HG03460 (cell line): ENCODE measurements around the gene KCTD13.
"Not testable (repeated sequence)": the region's sequence is repeated elsewhere in the genome, so short reads cannot be mapped to it uniquely, and the experiment has no call there.

ENCODE experiments used
- ATAC-seq: cut with Tn5 transposase; IDR thresholded peaks from one replicate; pipeline ENCODE4 v1.9.1; 2021; ENCODE audit not compliant: unreplicated experiment

KCTD13 gene

DNA sequence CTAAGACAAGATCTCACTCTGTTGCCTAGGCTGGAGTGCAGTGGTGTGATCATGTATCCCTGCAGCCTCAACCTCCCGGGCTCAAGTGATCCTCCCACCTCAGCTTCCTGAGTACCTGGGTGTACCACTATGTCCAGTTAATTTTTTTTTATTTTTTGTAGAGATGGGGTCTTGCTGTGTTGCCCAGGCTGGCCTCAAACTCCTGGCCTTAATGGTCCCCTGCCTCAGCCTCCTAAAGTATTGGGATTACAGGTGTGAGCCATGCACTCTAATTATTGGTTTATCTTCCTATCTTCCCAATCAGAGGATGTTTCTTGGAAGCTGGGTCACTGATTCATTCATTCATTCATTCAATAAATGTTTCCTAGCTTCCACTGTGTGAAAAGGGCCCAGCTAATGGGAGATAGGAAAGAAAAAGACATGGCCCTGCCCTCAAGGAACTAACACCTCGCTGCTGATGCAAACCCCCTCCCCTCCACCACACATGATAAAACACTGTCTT is 17.3 kb downstream of the KCTD13 start:
- no peak for ATAC-seq

DNA sequence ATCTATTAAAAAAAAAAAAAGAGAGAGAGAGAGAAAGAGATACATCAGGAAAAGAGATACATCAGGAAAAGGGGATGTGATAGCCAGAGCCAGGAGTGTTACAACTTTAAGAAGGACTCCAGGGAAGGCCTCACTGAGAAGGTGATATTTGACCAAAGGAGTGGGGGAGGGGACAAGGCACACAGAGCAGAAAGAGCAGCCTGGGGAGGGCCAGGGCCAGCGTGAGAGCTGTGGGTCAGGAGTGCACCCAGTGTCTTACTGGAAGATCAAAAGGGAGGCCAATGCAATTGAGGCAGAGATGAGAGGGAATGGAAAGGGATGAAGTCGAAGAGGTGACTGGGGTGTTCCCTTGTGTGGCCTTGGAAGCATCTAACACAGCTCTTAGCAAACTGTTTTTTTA is 18.1 kb downstream of the KCTD13 start:
- no peak for ATAC-seq

DNA sequence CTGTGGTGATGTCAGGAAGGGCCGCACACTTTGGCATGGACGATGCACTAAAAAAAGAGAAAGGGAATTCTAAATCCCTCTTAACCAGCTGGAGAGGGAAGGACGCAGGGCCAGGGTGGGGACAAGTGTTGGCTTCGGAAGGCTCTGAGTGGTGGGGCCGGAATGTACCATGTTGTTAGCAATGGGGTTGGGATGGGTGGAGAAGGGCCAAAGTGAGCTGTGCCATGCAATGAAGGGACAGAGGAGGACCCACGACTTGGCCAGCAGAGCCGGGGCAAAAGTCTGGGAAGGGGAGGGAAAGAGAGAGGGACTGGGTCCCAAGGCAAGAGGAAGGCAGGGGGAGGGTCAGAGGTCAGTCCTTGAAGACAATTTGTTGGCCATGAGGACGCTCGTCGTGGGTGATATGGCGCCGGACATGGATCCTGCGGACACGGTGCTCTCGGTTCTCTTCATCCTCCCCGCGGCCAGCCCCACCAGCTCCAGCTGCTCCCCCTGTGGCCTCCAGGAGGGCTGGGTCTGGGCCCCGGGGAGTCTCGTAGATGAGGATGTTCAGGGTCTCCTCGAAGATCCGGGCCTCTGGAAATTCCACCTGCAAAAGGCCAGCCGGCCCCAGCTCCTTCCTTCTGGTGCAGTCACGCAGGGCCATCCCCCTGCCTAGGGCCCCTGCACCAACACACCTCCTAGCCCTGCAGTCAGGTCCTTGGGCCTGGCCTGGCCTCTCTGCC is 19.3 kb downstream of the KCTD13 start:
- no peak for ATAC-seq

DNA sequence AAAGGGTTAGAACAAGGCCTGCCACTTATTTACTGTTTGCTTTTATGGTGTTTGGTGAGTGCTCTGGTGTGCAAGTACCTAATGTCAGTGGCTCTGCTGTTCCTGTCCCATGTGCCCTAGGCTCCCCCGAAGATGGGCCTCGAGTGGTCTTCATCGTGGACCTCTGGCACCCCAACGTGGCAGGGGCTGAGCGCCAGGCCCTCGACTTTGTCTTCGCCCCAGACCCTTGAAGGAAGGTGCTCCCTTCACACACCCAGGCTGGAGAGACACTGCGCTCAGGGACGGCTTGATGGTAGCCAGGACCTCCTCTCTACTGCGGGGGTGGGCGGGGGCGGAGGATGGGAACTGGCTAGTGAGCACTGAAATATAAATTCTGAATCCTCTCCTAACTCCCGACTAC is 20.4 kb downstream of the KCTD13 start:
- ATAC-seq, result no peak

DNA sequence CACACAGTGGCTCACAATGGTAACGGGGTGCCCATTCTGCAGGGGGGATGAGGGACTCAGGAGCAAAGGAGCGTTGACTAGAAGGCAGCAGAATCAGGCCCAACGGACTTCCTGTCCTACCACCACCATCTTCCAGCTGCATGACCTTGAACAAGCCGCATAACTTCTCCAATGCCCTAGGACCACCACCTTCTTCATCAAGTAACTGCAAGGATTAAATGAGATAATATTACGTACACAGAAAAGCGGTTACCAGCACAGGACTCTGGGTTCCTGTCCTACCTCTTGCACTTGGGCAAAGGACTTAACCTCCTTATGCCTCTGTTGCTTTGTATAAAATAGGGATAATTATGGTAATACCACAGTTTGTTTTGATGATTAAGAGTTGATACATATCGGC is 21.1 kb downstream of the KCTD13 start:
- ATAC-seq, result no peak

DNA sequence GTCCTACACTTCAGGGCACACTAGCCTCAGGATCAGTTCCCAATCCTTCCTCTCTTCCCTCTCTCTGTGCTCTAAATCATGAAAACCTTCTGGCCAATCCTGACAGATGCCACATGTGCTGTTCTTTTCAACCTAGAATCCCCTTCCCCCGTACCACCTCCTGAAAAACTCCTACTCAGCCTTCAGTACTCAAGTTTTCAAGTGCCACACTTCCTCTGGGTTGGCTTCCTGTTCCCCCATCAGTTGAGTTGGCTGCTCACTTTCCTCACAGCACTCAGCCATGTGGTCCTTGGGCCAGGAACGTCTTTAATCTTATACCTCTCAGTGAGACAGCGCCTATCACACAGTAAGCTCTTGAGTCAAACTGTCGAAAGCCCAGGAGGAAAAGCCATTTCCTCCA is 22.4 kb downstream of the KCTD13 start:
- no peak for ATAC-seq

DNA sequence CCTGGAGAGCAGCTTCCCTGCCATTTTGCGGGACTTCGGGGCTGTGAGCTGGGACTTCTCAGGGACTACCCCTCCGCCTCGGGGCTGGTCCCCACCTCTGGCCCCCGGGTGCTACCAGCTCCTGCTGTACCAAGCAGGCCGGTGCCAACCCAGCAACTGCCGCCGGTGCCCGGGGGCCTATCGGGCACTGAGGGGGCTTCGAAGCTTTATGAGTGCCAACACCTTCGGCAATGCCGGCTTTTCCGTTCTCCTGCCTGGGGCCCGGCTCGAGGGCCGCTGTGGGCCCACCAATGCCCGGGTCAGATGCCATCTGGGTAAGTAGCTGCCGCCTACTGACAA is 24.4 kb downstream of the KCTD13 start:
- no peak for ATAC-seq

DNA sequence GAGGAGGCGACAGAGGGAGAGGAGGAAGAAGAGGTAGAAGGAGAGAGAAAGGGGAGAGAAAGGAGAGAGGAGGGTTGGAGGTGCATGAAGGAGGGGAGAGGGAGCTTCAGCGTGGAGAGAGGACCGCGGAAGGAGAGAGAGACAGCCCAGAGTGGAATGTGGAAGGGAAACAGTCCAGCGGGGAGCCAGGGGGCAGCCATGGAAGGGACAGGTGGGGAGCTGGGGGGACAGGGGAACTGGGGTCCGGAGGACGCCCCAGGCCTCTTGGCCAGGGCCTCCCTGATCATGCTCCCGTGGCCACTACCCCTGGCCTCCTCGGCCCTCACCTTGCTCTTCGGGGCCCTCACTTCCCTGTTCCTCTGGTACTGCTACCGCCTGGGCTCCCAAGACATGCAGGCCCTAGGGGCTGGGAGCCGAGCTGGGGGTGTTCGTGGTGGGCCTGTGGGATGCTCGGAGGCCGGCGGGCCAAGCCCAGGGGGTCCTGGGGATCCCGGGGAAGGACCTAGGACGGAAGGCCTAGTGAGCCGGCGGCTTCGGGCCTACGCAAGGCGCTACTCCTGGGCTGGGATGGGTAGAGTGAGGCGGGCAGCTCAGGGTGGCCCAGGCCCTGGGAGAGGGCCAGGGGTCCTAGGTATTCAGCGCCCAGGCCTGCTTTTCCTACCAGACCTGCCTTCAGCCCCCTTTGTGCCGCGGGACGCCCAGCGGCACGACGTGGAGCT is 25.0 kb downstream of the KCTD13 start:
- ATAC-seq, result no peak

DNA sequence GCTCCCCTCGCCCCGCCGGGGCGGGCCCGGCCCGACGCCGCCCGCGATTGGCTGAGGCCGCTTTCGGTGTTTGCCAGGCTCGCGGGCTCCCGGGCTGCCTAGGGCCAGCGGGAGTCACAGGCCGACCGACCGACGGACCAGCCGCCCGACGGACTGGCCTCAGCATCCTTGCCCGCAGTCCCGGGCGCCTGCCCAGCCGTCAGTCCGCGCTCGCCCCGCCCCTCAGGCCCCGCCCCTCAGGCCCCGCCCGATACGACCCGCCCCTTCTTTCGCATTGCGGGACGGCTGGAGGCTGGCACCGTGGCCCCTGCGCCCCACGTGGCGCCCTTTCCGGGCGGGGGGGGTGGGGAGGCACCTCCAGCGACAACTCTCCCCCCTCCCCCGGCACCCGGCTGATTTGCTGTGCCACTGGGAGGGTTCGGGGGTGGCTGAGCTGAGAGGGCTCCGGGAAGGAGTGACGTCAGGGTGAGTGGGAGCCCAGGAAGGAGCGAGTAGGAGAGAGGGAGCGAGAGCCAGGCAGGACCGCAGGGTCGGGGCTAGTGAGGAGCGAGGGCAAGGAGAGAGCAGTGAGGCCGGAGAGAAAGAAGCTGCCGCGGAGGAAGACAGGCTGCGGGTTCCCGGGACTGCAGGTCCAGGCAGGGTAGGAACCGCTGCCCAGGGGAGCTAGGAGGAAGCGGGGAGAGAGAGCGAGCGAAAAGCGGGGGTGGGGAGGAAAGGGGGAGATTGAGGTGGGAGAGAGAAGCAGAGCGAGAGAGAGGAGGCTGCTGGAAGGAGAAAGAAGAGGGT is 25.7 kb downstream of the KCTD13 start, which contains the start of gene ASPHD1:
Gene ASPHD1, plus strand, starts transcription at position 387 of the 786 bp plus-strand sequence. CDS start 484 bp downstream, outside the sequence.
- no peak for ATAC-seq

DNA sequence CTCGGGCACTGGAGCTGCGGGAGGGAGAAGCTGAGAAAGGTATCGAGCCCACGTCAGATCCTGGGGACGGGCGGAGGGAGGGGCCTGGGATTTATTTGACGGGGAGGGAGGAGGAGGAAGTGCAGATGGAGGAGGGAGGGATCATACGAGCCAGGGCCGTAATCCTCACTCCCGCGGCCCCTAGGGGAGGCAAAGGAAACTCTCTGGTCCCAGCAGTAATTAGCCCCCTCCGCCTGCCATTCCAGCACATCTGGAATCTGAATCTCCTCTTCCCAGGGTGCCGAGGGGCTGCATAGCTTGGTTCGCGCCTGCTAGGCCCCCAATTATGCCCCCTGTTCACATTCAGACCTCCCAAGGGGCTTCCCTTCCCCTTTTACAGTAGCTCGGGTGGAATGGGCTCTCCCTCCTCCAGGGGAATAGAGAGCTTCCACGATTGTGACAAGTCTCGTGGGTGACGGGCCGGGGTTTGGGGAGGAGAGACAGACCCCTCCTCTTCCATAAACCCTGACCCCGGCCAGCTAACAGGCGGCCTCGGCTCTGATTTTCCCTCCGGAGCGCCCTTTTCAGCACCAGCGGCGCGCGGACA is 26.4 kb downstream of the KCTD13 start, which contains the start of gene SEZ6L2:
Gene SEZ6L2, minus strand, starts transcription at position 35 of the 586 bp plus-strand sequence. CDS start 531 bp downstream, outside the sequence.
- no peak for ATAC-seq

DNA sequence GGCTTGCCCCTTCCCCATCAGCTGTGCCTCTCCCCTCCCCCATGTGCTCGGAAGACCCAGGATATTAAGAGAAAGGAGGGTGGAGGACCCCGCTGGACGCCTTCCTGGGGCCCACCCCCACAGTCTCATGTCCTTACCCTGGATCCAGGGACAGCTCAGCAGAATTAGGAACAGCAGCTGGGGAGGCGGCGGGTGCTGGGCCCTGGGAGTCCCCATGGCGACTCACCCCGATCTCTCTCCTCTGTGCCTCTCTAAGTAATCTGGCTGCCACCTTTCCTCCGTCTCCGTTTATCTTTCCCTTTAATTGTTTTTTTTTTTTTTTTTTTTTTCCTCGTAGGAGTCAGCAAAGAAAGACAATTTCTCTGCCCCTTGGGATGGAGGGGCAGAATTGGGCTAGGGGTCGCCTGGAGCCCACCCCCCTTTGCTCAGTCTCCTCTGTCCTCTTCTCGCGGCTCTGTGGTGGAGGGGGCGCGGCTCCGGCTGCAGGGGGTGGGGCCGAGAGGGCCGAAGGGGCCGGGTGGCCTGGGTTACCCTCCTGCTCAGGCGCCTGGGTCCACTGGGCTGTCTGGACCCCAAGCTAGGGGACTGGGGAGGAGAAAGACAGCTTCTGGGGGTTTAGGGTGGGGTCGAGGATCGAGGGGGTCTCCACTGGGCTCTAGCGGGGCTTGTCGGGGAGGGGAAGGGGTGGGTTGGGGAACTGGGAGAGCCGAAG is 27.1 kb downstream of the KCTD13 start:
- no peak for ATAC-seq

DNA sequence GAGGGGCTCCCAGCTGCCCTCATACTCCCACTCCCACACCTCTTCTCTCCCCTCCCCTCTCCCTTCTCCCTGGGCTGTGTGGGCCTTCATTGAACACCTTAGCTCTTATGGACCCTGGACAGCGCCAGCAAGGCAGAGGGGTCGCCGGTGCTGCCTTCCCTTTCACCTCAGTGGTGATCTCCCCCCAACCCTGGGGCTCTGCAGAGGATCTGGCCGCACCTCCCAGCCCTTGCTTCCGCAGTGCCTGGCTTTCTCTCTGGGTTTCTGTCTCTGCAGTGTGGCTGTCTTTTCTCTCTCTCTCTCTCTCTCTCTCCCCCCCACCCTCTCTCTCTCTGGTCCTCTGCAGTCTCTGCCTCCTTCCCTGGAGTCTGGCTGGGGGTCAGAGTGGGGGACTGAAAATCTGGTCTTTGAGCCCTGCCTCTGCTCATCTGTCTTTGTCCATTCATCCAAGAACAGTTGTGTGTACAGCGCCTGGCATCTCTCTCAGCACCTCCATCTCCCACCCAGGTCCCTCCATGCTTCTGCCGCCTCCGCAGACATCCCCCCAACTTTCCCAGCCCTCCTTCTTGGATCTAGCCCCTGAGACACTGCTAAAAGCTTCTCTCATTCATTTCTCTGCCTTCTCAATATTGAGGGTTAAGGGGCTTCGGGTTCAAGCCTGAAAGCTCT is 27.8 kb downstream of the KCTD13 start:
- no peak for ATAC-seq

DNA sequence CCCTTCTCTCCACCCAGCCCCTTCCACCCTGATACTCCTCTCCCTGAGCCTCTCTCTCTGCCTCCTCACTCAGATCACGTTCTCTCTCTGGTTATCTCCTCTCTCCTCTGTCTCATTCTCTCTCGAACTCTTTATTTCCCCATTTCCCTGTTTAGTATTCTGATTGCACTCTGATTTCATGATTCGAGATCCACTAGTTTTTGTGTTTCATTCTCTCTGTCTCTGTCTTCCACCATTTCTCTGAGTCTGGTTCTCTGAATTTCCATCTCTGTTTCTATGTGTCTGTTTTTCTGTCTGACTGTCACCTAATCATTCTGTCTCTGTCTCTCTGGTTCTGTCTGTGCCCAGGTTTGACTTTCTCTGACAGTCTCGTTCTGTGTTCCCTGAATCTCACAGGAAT is 28.7 kb downstream of the KCTD13 start:
- ATAC-seq, result no peak

DNA sequence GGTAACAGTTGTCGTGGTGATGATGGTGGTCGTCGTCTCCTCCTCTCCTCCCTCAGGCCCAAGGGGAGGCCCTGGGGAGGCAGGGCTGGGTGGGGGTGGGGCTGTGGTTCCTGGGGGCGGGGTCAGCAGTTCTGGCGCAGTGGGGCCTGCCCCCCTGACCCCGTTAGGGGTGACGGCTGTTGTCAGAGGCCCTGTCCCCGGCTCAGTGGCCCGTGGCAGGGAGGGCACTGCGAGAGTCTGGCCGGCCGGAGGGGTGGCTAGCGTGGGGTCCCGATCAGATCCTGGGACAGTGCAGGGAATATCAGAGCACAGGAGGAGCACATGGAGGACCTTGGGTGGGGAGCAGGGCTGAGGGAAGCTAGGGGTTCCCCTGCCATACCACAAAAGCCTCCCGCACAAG is 29.2 kb downstream of the KCTD13 start:
- ATAC-seq, result no peak

DNA sequence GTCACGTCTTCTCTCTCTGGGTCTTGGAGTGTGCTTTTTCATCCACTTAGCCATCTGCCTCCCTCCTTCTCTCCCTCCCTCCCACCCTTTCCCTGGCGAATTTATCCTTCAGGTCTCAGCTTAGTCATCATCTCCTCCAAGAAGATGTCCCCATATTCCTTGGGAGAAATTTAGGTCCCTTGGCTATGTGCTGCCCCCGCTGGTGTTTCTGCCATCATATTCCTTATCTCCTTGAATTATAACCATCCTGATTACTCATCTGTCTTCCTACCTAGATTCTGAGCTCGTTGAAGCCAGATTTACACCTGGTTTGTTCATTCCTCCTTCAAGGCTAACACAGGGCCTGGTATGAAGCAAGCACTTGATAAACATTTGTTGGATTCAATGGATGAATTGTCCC is 31.7 kb downstream of the KCTD13 start:
- ATAC-seq, result no peak

DNA sequence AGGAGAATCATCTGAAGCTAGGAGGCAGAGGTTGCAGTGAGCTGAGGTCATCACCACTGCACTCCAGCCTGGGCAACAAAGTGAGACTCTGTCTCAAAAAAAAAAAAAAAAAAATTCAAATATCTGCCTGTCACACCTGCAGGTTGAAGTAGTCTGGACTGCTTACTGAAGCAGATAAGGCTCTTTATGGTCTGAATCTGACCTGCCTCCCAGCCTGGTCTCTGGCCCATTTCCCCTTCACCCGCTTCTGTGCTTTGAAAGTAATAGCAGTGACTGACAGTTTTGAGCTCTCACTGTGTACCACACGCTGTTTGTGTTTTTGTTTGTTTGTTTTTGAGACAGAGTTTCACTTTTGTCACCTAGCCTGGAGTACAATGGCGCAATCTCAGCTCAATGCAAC is 32.5 kb downstream of the KCTD13 start:
- ATAC-seq, result no peak

DNA sequence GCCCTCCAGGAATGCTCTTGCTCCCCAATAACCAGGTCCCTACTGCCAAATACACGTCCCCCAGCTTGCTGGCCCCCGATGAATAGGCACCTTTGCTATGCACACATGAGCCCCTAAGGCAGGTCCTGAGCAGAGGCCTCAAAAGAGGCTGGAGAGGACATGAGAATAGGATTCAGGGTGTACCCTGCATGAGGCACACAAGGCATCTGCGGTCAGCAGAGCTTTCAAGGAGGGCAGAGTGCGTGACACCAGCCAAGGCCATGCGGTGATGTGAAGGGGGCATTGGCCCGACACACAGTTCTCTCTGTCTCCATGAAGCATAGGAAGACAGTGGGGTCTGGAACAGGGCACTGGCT is 33.6 kb downstream of the KCTD13 start:
- ATAC-seq, result no peak

DNA sequence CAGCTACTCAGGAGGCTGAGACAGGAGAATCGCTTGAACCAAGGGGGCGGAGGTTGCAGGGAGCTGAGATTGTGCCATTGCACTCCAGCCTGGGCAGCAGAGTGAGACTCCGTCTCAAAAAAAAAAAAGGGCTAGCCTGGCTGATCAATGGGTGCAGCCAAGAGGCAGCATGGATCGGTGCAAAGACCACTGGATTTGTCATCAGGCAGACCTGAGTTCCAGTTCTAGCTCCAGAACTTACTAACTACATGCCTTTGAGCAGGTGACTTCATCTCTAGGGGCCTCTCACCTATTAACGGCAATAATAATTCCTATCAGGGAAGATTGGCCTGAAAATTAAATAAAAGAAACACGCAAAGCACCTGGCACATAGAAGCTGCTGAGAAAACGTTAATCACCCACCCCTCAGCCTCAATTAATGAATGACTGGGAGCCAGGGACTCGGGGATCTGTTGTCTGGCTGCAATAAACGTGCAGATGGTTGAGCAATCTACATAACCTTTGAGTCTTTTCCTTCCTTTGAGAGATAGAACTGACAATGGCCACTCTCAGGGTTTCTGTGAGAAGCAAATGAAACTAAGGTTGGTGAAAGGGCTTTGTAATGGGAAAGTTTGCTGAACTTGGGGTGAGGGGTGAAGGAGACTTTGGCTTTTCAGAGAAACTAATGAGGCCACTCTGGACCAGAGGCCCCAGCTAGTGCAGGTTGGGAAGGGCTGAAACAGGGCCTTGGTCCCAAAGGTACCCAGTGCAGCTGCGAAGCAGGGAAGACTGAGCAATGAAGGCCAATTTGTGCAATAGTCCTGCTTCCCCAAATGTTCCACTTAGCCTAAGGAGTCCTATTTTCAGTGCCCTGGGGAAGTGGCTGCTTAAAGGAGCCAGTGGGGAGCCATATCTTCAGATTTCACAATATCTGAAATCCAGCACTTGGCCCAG is 34.2 kb downstream of the KCTD13 start:
- no peak for ATAC-seq

DNA sequence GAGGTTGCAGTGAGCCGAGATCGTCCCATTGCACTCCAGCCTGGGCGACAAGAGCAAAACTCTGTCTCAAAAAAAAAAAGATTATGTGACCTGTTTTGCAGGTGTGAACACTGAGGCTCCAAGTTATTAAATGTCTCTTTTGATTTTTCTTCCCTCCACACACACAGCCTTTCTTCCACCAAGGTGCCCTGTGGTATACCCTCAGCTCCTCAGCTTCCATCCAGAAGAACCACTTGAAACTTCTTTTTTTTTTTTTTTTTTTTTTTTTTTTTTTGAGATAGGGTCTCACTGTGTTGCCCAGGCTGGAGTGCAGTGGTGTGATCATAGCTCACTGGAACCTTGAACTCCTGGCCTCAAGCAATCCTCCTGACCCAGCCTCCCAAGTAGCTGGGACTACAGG is 36.7 kb downstream of the KCTD13 start:
- not testable (repeated sequence) for ATAC-seq
